Occipital lobe (tissue), 2 donors: Measurements from ENCODE around the gene TIMM10B. TPM values are rescaled to one million over a fixed set of nuclear protein-coding genes. Genes with fewer than 3 reads are reported as not detected.
A peak's percentile ranks its signal among the peaks of the same experiment; 100 is the strongest.

Source experiments
- DNase-seq: peaks from one replicate; lab custom pipeline; 2025; lab: John Stamatoyannopoulos, UW
- total RNA-seq: library from RNA; depleted of rRNA; stranded (reverse); fragments of >200 nt; gene quantifications from one replicate; pipeline ENCODE4 v1.2.3, GENCODE V29; 2014

The TIMM10B gene
- total RNA-seq = 26.7 TPM

GRCh38 chr11:6481012-6481923, at the start of gene TIMM10B, which contains the start of gene ARFIP2:
TIMM10B (plus strand) TSS chr11:6481501; CDS start chr11:6481517, 16 bp downstream.
ARFIP2 (minus strand) TSS chr11:6481331; CDS start chr11:6480421, 910 bp downstream.
- DNase-seq = peak; percentile 98

GRCh38 chr11:6431861-6432260, 49.4 kb upstream of the TIMM10B start:
- DNase-seq = no peak

- DNase-seq = no peak
Observed at GRCh38 chr11:6433998-6434660, 47.2 kb upstream of the TIMM10B start.

- no peak for DNase-seq
Observed at GRCh38 chr11:6437423-6437822, 43.9 kb upstream of the TIMM10B start.

GRCh38 chr11:6437993-6438392, 43.3 kb upstream of the TIMM10B start:
- no peak for DNase-seq

GRCh38 chr11:6438979-6439571, 42.2 kb upstream of the TIMM10B start:
- peak; percentile 15 for DNase-seq

- DNase-seq = no peak
Observed at GRCh38 chr11:6440906-6441358, 40.4 kb upstream of the TIMM10B start, which contains the start of gene HPX. HPX (minus strand) TSS chr11:6440987; CDS start chr11:6440963, 24 bp downstream.

GRCh38 chr11:6442441-6442840, 38.9 kb upstream of the TIMM10B start:
- no peak for DNase-seq

GRCh38 chr11:6443269-6444003, 37.9 kb upstream of the TIMM10B start:
- peak; percentile 26 for DNase-seq

GRCh38 chr11:6448574-6448973, 32.7 kb upstream of the TIMM10B start:
- DNase-seq = no peak

- DNase-seq = no peak
Observed at GRCh38 chr11:6452219-6452618, 29.1 kb upstream of the TIMM10B start.

GRCh38 chr11:6453152-6453551, 28.1 kb upstream of the TIMM10B start:
- no peak for DNase-seq

- DNase-seq = no peak
Observed at GRCh38 chr11:6455070-6455469, 26.2 kb upstream of the TIMM10B start.

- no peak for DNase-seq
Observed at GRCh38 chr11:6456361-6457073, 24.8 kb upstream of the TIMM10B start.

- no peak for DNase-seq
Observed at GRCh38 chr11:6457581-6458320, 23.6 kb upstream of the TIMM10B start.

- DNase-seq = no peak
Observed at GRCh38 chr11:6458352-6459098, 22.8 kb upstream of the TIMM10B start.

GRCh38 chr11:6459099-6459450, 22.2 kb upstream of the TIMM10B start:
- no peak for DNase-seq

- peak; percentile 72 for DNase-seq
Observed at GRCh38 chr11:6468712-6469495, 12.4 kb upstream of the TIMM10B start.
